Retinal pigment epithelial cell (primary cell): ENCODE data around the gene TSPO.

Experiments used
- DNase-seq: peaks from one replicate; pipeline ENCODE4 v3.0.0-alpha.2; 2010; ENCODE audit warnings: low read depth
- H3K4me3 ChIP-seq: 2 replicates; pipeline ENCODE4 v1.5.1; 2011; ENCODE audit warnings: mild to moderate bottlenecking, low read length, control low read depth, moderate library complexity
- CTCF ChIP-seq: conservative IDR thresholded peaks from 2 replicates; pipeline ENCODE4 v1.5.1; 2011; ENCODE audit warnings: low read depth, low read length, control low read depth, inconsistent platforms

TSPO gene

GRCh38 chr22:43169310-43170130 lies 18.2 kb downstream of the TSPO start:
- no peak overlapping the region for H3K4me3 ChIP-seq
- TF ChIP-seq CTCF = no peak
- DNase-seq = no peak

DNA sequence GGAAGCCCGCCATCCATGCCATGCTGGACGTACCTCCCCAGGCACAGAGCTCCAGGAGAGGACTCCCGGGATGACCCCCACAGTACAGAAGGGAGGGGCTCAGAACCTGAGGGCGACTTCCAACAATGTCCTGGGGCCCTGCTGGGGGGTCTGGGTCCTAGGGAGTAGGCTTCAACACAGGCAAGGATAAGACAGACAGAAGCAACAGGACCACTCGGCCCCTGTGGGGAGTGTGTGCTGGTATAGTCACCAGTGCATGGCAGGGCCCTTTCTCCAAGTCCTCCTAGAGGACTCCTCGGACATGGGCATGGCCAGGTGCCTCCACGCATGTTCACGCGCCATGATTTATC lies 18.7 kb downstream of the TSPO start:
- TF ChIP-seq CTCF = no peak
- no peak for DNase-seq
- H3K4me3 ChIP-seq = no peak overlapping the region

- DNase-seq = no peak
- no peak for TF ChIP-seq CTCF
- no peak overlapping the region for H3K4me3 ChIP-seq
These were observed 19.7 kb downstream of the TSPO start for GRCh38 chr22:43171019-43171491.

GRCh38 chr22:43171607-43172006 lies 20.2 kb downstream of the TSPO start:
- no peak for TF ChIP-seq CTCF
- no peak for DNase-seq
- H3K4me3 ChIP-seq = no peak overlapping the region

- no peak for TF ChIP-seq CTCF
- H3K4me3 ChIP-seq = no peak overlapping the region
- no peak for DNase-seq
These were observed 20.8 kb downstream of the TSPO start for GRCh38 chr22:43172191-43172590.

- H3K4me3 ChIP-seq = no peak overlapping the region
- no peak for DNase-seq
These were observed 22.2 kb downstream of the TSPO start for GRCh38 chr22:43173566-43173965.

More at GRCh38 chr22:43173566-43173965, 22.2 kb downstream of the TSPO start:
- TF ChIP-seq CTCF = no peak
